Measurements from ENCODE around the gene ADAM15.

Gene ADAM15

GRCh38 chr1:155079487-155080311 lies 28.6 kb downstream of the ADAM15 start:
- DNase-seq (ENCODE audit: low spot score), result no peak
- in situ Hi-C loops (cut with MboI; ENCODE audit: low sequenced_read_pairs, unreplicated experiment), result no loop called here
- TF ChIP-seq CTCF (IDR thresholded peaks at IDR 0.05; ENCODE audit: borderline replicate concordance, control extremely low read depth, extremely low read depth, insufficient read depth, missing control alignments), result no peak

- no peak for DNase-seq (ENCODE audit: low spot score)
- TF ChIP-seq CTCF (IDR thresholded peaks at IDR 0.05; ENCODE audit: borderline replicate concordance, control extremely low read depth, extremely low read depth, insufficient read depth, missing control alignments), result no peak
- in situ Hi-C loops (cut with MboI; ENCODE audit: low sequenced_read_pairs, unreplicated experiment), result no loop called here
Observed at GRCh38 chr1:155080312-155081228, 29.5 kb downstream of the ADAM15 start.

- in situ Hi-C loops (cut with MboI; ENCODE audit: low sequenced_read_pairs, unreplicated experiment), result no loop called here
Observed at GRCh38 chr1:155081472-155082300, 30.6 kb downstream of the ADAM15 start.

GRCh38 chr1:155082301-155083051 lies 31.4 kb downstream of the ADAM15 start:
- in situ Hi-C loops (cut with MboI; ENCODE audit: low sequenced_read_pairs, unreplicated experiment), result no loop called here
- DNase-seq (ENCODE audit: low spot score), result no peak
- TF ChIP-seq CTCF (IDR thresholded peaks at IDR 0.05; ENCODE audit: borderline replicate concordance, control extremely low read depth, extremely low read depth, insufficient read depth, missing control alignments), result no peak

More at GRCh38 chr1:155081472-155082300, 30.6 kb downstream of the ADAM15 start:
- DNase-seq (ENCODE audit: low spot score), result no peak
- TF ChIP-seq CTCF (IDR thresholded peaks at IDR 0.05; ENCODE audit: borderline replicate concordance, control extremely low read depth, extremely low read depth, insufficient read depth, missing control alignments), result no peak

GRCh38 chr1:155083052-155083541 lies 32.0 kb downstream of the ADAM15 start:
- DNase-seq (ENCODE audit: low spot score), result no peak
- in situ Hi-C loops (cut with MboI; ENCODE audit: low sequenced_read_pairs, unreplicated experiment), result no loop called here
- no peak for TF ChIP-seq CTCF (IDR thresholded peaks at IDR 0.05; ENCODE audit: borderline replicate concordance, control extremely low read depth, extremely low read depth, insufficient read depth, missing control alignments)

Measured in GM13976 (cell line).